MM.1S (cell line): ENCODE measurements around the gene PIGM.

Experiments used
- DNase-seq: peaks from one replicate; pipeline ENCODE4 v3.0.0-alpha.2; 2015
- H2AFZ ChIP-seq: fragments of 300-600 bp; sonication (generic); 2 replicates; pipeline ENCODE4 v1.6.0; 2016; ENCODE audit warnings: antibody characterized with exemption, low read length
- H3F3A ChIP-seq: fragments of 300-600 bp; sonication (generic); 2 replicates; pipeline ENCODE4 v1.6.1; 2016; ENCODE audit warnings: mild to moderate bottlenecking, antibody characterized with exemption, low read length, moderate library complexity, mixed read lengths; ENCODE audit not compliant: insufficient read depth
- H3K27ac ChIP-seq: fragments of 300-600 bp; sonication (generic); 2 replicates; pipeline ENCODE4 v1.5.1; 2016; ENCODE audit warnings: mild to moderate bottlenecking, low read length
- H3K27me3 ChIP-seq: fragments of 300-600 bp; sonication (generic); replicated peaks from 2 replicates; pipeline ENCODE4 v1.6.0; 2016; ENCODE audit warnings: low read length; ENCODE audit not compliant: insufficient read depth
- H3K36me3 ChIP-seq: fragments of 300-600 bp; sonication (generic); replicated peaks from 2 replicates; pipeline ENCODE4 v1.6.1; 2016; ENCODE audit warnings: mild to moderate bottlenecking, low read length, mixed read lengths; ENCODE audit not compliant: insufficient read depth
- H3K4me1 ChIP-seq: fragments of 300-600 bp; sonication (generic); 2 replicates; pipeline ENCODE4 v1.6.1; 2016; ENCODE audit warnings: low read length, mixed read lengths
- H3K4me2 ChIP-seq: fragments of 300-600 bp; sonication (generic); 2 replicates; pipeline ENCODE4 v1.6.0; 2016; ENCODE audit warnings: low read depth, low read length
- H3K4me3 ChIP-seq: fragments of 300-600 bp; sonication (generic); 2 replicates; pipeline ENCODE4 v1.5.1; 2016; ENCODE audit warnings: low read length, mixed read lengths
- H3K79me2 ChIP-seq: fragments of 300-600 bp; sonication (generic); 2 replicates; pipeline ENCODE4 v1.6.1; 2016; ENCODE audit warnings: mixed run types, low read length, mixed read lengths
- H3K9ac ChIP-seq: fragments of 300-600 bp; sonication (generic); 2 replicates; pipeline ENCODE4 v1.6.1; 2016; ENCODE audit warnings: low read length, mixed read lengths
- H3K9me2 ChIP-seq: fragments of 300-600 bp; sonication (generic); replicated peaks from 2 replicates; pipeline ENCODE4 v1.6.1; 2016; ENCODE audit warnings: mild to moderate bottlenecking, low read length, mixed read lengths; ENCODE audit not compliant: insufficient read depth
- H3K9me3 ChIP-seq: fragments of 300-600 bp; sonication (generic); replicated peaks from 2 replicates; pipeline ENCODE4 v1.6.1; 2016; ENCODE audit warnings: mild to moderate bottlenecking, low read length, mixed read lengths; ENCODE audit not compliant: insufficient read depth
- H4K20me1 ChIP-seq: fragments of 300-600 bp; sonication (generic); 2 replicates; pipeline ENCODE4 v1.6.1; 2016; ENCODE audit warnings: mild to moderate bottlenecking, low read length, moderate library complexity, mixed read lengths; ENCODE audit not compliant: insufficient read depth
- CTCF ChIP-seq: fragments of 300-600 bp; sonication (generic); IDR thresholded peaks from 2 replicates; pipeline ENCODE4 v1.5.1; 2016; ENCODE audit warnings: antibody characterized with exemption, low read length, mixed read lengths
- EZH2 ChIP-seq: fragments of 300-600 bp; sonication (generic); optimal IDR thresholded peaks from 2 replicates; pipeline ENCODE3; 2017; ENCODE audit warnings: low read depth, mild to moderate bottlenecking, antibody characterized with exemption, low read length, mixed read lengths
- EZH2phosphoT487 ChIP-seq: fragments of 300-600 bp; sonication (generic); IDR thresholded peaks from 2 replicates; pipeline ENCODE4 v1.6.1; 2018; ENCODE audit warnings: antibody characterized with exemption, low read length

Gene PIGM

GRCh38 chr1:160004001-160004400 is 27.8 kb downstream of the PIGM start:
- H3K27me3 ChIP-seq, result no peaks in the 10 kb centered on the region
- no peaks in the 10 kb centered on the region for H4K20me1 ChIP-seq
- H2AFZ ChIP-seq, result no peak overlapping the region
- no peak overlapping the region for H3K4me3 ChIP-seq
- H3F3A ChIP-seq, result no peaks in the 10 kb centered on the region
- TF ChIP-seq EZH2phosphoT487 (no peak), CTCF (no peak), EZH2 (no peak)
- H3K9ac ChIP-seq, result no peak overlapping the region
- no peaks in the 10 kb centered on the region for H3K79me2 ChIP-seq
- H3K27ac ChIP-seq, result no peak overlapping the region
- no peak for DNase-seq
- H3K9me2 ChIP-seq, result no peaks in the 10 kb centered on the region
- no peaks in the 10 kb centered on the region for H3K9me3 ChIP-seq
- H3K36me3 ChIP-seq, result no peaks in the 10 kb centered on the region
- H3K4me2 ChIP-seq, result no peak overlapping the region
- no peaks in the 10 kb centered on the region for H3K4me1 ChIP-seq

GRCh38 chr1:160001440-160001839 is 30.4 kb downstream of the PIGM start:
- no peaks in the 10 kb centered on the region for H3F3A ChIP-seq
- no peaks in the 10 kb centered on the region for H3K9me2 ChIP-seq
- no peaks in the 10 kb centered on the region for H3K9me3 ChIP-seq
- no peaks in the 10 kb centered on the region for H3K79me2 ChIP-seq
- no peaks in the 10 kb centered on the region for H4K20me1 ChIP-seq
- no peaks in the 10 kb centered on the region for H3K36me3 ChIP-seq
- no peaks in the 10 kb centered on the region for H3K4me1 ChIP-seq
- H3K27ac ChIP-seq, result no peak overlapping the region
- H3K4me3 ChIP-seq, result no peak overlapping the region
- no peak for DNase-seq
- no peaks in the 10 kb centered on the region for H3K27me3 ChIP-seq
- no peak overlapping the region for H2AFZ ChIP-seq
- no peak overlapping the region for H3K9ac ChIP-seq
- no peak overlapping the region for H3K4me2 ChIP-seq
- no peak for TF ChIP-seq EZH2phosphoT487
- no peak for TF ChIP-seq EZH2
- TF ChIP-seq CTCF, result no peak

- no peak for TF ChIP-seq EZH2phosphoT487
- no peaks in the 10 kb centered on the region for H3K4me1 ChIP-seq
- no peak overlapping the region for H3K9ac ChIP-seq
- H2AFZ ChIP-seq, result no peak overlapping the region
- no peaks in the 10 kb centered on the region for H3K9me2 ChIP-seq
- no peaks in the 10 kb centered on the region for H3K36me3 ChIP-seq
- no peaks in the 10 kb centered on the region for H3F3A ChIP-seq
- no peak overlapping the region for H3K4me3 ChIP-seq
- no peaks in the 10 kb centered on the region for H3K27me3 ChIP-seq
- no peaks in the 10 kb centered on the region for H3K9me3 ChIP-seq
- H3K4me2 ChIP-seq, result no peak overlapping the region
- H3K79me2 ChIP-seq, result no peaks in the 10 kb centered on the region
- no peak for DNase-seq
- no peaks in the 10 kb centered on the region for H4K20me1 ChIP-seq
- H3K27ac ChIP-seq, result no peak overlapping the region
Observed at GRCh38 chr1:159999204-159999603, 32.6 kb downstream of the PIGM start.

DNA sequence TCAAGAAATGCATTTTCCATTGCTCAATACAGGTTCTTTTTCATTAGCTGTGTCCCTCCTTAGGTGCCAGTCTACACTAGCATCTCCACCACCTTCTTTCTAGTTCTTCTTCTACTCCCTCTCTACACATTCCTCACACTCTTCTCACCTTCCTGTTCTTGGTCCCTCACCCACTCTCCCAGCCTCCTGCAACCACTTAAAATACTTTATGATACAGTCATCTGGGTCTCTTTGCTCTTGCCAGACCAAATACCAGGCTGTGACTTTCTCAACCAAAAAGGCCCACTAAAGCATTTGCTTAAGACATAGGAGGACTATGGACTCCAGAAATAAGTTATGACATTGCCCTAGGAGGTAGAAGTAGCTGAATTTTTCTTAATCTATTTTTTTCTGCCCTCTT is 35.1 kb downstream of the PIGM start:
- no peak for TF ChIP-seq EZH2phosphoT487
- no peak for TF ChIP-seq EZH2
- no peak for TF ChIP-seq CTCF
- no peak overlapping the region for H3K9ac ChIP-seq
- H3K9me2 ChIP-seq, result no peaks in the 10 kb centered on the region
- no peak overlapping the region for H3K27ac ChIP-seq
- H3K4me1 ChIP-seq, result no peaks in the 10 kb centered on the region
- no peaks in the 10 kb centered on the region for H3K9me3 ChIP-seq
- no peak overlapping the region for H3K4me2 ChIP-seq
- no peaks in the 10 kb centered on the region for H3F3A ChIP-seq
- H2AFZ ChIP-seq, result no peak overlapping the region
- H3K36me3 ChIP-seq, result no peaks in the 10 kb centered on the region
- DNase-seq, result no peak
- no peaks in the 10 kb centered on the region for H3K79me2 ChIP-seq
- no peak overlapping the region for H3K4me3 ChIP-seq
- H3K27me3 ChIP-seq, result no peaks in the 10 kb centered on the region
- H4K20me1 ChIP-seq, result no peaks in the 10 kb centered on the region
